Measurements from ENCODE around the gene NRG3.

DNA sequence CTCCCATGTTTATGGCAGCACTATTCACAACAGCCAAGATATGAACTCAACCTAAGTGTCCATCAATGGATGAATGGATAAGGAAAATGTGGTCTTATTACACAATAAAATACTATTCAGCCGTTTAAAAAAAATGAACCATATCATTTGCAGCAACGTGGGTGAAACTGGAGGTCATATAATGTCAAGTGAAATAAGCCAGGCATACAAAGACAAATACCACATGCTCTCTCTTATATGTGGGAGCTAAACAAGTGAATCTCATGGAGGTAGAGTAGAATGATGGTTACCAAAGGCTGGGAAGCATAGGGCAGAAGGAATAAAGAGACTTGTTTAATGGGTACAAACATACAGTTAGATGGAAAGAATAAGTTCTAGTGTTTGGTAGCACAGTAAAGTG lies 699.1 kb downstream of the NRG3 start:
- TF ChIP-seq POLR2A (IDR thresholded peaks at IDR 0.05; ENCODE audit: low read depth, low read length) = no peak
- TF ChIP-seq POLR2AphosphoS5 (IDR thresholded peaks at IDR 0.05; ENCODE audit: low read depth, low read length) = no peak
- no peak for TF ChIP-seq TAF1 (IDR thresholded peaks at IDR 0.05; ENCODE audit: borderline replicate concordance, low read depth, low read length)

All from GM12892 (cell line).